ENCODE measurements around the gene ELAVL1. TPM values are rescaled to one million over a fixed set of nuclear protein-coding genes. Genes with fewer than 3 reads are reported as not detected.
A peak's percentile ranks its signal among the peaks of the same experiment; 100 is the strongest.

ELAVL1 gene
- total and polyA plus RNA-seq, 9 of the 15 experiments (the other 6 are each of a cell fraction or from before 2014, with no cell fraction given): 4.3 to 172 (median 69.2) TPM

- TF ChIP-seq ZNF12 (CRISPR knock-in tag; IDR thresholded peaks at IDR 0.05): peak; percentile 26; the same call in 1 of the 2 replicates
- peak; percentile 79; the same call in 1 of the 2 replicates for TF ChIP-seq ZNF592 (IDR thresholded peaks at IDR 0.05)
- 0 out of 2 replicates have a peak, but pooled peaks have one; percentile 31 for TF ChIP-seq MBD2 (IDR thresholded peaks at IDR 0.05; ENCODE audit: borderline replicate concordance, low read depth)
- no peak for TF ChIP-seq ZNF780A (CRISPR knock-in tag; IDR thresholded peaks at IDR 0.05)
- TF ChIP-seq TSC22D4 (tag; IDR thresholded peaks at IDR 0.05): no peak
- TF ChIP-seq ZNF134 (CRISPR knock-in tag; conservative IDR thresholded peaks at IDR 0.05): no peak
- no peak for TF ChIP-seq RHOXF2B (CRISPR knock-in tag; conservative IDR thresholded peaks at IDR 0.05)
- TF ChIP-seq NCOA2 (IDR thresholded peaks at IDR 0.05; ENCODE audit: partially characterized antibody in 2 of 2): no peak
- peak; percentile 51 to 62; a peak in 2 of 4 replicates for TF ChIP-seq NONO (IDR thresholded peaks at IDR 0.05; ENCODE audit: low read depth in 2 of 2, low read length in 1 of 2)
- no peak for TF ChIP-seq SMARCA4 (IDR thresholded peaks at IDR 0.05)
- TF ChIP-seq GTF3C2 (IDR thresholded peaks at IDR 0.05; ENCODE audit: borderline replicate concordance, extremely low read depth, insufficient read length): no peak
- TF ChIP-seq ATF7 (IDR thresholded peaks at IDR 0.05): peak; percentile 56
- no peak for TF ChIP-seq FOS (IDR thresholded peaks at IDR 0.05; ENCODE audit: extremely low read depth, insufficient read length)
- TF ChIP-seq ZNF311 (CRISPR knock-in tag; IDR thresholded peaks at IDR 0.05): no peak
- no peak for TF ChIP-seq ELF2 (CRISPR knock-in tag; IDR thresholded peaks at IDR 0.05)
- no peak for TF ChIP-seq SRSF7 (optimal IDR thresholded peaks at IDR 0.05; ENCODE audit: low read depth, low read length)
- no peak for TF ChIP-seq ZNF23 (CRISPR knock-in tag; IDR thresholded peaks at IDR 0.05)
- TF ChIP-seq ATF1 (CRISPR knock-in tag; IDR thresholded peaks at IDR 0.05): no peak
- TF ChIP-seq ATF1 (tag; IDR thresholded peaks at IDR 0.05): 0 out of 2 replicates have a peak, but pooled peaks have one; percentile 11
- TF ChIP-seq L3MBTL2 (IDR thresholded peaks at IDR 0.05): peak; percentile 90
- TF ChIP-seq TRIM24 (IDR thresholded peaks at IDR 0.05): no peak
- no peak for TF ChIP-seq SMAD4 (CRISPR knock-in tag; conservative IDR thresholded peaks at IDR 0.05)
Measured at GRCh38 chr19:8050274-8051096, 45.0 kb upstream of the ELAVL1 start (continued).
